HG03280 (cell line): ENCODE data around the gene MAP3K13.
"Not testable (repeated sequence)": the region's sequence is repeated elsewhere in the genome, so short reads cannot be mapped to it uniquely, and the experiment has no call there.

ENCODE experiments used
- ATAC-seq: cut with Tn5 transposase; IDR thresholded peaks from one replicate; pipeline ENCODE4 v1.9.1; 2021; ENCODE audit warnings: mild to moderate bottlenecking, moderate library complexity; ENCODE audit not compliant: unreplicated experiment

MAP3K13 gene

GRCh38 chr3:185439745-185440466 is 77.0 kb downstream of the MAP3K13 start:
- no peak for ATAC-seq

GRCh38 chr3:185442031-185442430 is 79.1 kb downstream of the MAP3K13 start:
- ATAC-seq: no peak

GRCh38 chr3:185444329-185444728 is 81.4 kb downstream of the MAP3K13 start:
- no peak for ATAC-seq

GRCh38 chr3:185448107-185448506 is 85.2 kb downstream of the MAP3K13 start:
- no peak for ATAC-seq

DNA sequence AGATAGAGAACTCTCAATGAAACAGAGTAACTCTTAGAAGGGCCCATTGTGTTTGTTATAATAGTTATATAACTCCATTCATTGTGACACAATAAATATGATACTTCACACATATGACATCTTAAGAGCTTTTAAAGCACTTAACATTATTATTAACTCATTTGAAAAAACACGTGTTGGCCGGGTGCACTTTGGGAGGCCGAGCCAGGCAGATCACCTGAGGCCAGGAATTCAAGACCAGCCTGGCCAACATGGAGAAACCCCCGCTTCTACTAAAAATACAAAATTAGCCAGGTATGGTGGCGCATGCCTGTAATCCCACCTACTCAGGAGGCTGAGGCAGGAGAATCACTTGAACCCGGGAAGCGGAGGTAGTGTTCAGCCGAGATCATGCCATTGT is 88.5 kb downstream of the MAP3K13 start:
- ATAC-seq: not testable (repeated sequence)

GRCh38 chr3:185457376-185457775 is 94.4 kb downstream of the MAP3K13 start:
- no peak for ATAC-seq

DNA sequence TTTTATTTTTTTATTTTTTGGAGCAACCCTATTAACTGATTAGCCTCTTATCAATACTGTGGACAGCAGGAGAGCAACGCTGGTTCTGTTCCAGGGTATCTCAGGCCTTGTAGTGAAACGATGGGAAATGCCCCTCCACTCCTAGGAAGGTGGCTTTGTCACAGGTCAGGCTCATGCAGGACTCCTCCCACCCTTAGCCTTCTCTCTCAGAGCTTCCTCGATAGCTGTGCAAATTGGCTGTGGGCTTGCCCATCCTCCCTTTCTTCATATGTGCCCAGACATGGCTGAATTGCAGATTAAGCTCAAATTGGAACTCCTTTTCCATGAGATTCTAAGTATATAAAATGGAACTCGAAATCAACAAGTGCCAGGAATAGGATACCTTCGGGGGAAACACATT is 97.4 kb downstream of the MAP3K13 start:
- ATAC-seq: no peak

GRCh38 chr3:185460719-185461350 is 97.9 kb downstream of the MAP3K13 start:
- no peak for ATAC-seq

DNA sequence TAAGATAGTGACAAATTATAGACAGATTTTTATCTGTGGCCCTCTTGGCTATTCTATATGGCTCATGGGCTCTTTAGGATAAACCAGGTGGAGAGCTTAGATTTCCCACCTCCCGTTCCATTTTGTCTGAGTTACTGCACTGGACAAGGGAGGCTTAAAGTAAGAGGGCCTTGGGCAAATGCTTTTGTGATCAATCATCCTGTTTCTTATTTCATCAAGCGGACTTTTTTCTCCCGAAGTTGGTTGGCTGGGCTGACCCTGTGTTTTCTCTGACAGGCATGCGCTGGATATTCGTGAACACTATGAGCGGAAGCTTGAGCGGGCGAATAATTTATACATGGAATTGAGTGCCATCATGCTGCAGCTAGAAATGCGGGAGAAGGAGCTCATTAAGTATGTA is 102.5 kb downstream of the MAP3K13 start:
- ATAC-seq: no peak

DNA sequence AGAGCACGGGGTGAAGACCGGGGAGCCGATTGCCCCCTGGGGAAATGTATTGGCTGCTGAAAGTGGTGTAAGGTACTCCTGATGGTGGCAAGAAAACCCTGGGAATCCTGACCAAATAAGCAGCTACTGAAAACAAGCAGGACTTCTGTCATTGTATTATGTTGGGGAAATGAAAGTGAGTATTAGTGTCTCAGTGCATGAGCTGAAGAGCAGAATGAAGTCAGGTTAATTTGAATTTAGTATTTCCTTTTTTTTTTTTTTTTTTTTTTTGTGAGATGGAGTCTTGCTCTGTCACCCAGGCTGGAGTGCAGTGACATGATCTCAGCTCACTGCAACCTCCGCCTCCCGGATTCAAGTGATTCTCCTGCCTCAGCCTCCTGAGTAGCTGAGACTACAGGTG is 103.2 kb downstream of the MAP3K13 start:
- ATAC-seq: not testable (repeated sequence)

GRCh38 chr3:185469542-185469941 is 106.6 kb downstream of the MAP3K13 start:
- ATAC-seq: no peak

DNA sequence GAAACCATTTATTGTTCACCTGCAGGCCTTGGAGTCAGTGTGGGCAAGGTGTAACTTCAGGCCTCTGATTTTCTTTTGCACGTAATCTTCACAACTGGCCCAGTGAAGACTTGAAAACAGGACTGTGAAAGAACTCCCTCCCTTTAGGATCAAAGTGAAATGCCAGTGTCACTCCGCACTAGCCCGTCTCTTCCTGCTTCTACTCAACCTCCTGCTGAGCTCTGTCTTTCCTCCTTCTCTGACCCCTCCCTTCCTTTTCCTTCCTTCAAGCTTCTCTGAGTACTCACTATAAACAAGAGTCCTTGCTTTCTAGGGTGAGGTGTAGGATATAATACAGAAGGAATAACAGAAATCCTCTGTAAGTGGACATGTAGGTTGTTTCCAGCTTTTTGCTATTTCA is 107.4 kb downstream of the MAP3K13 start:
- ATAC-seq: no peak

- no peak for ATAC-seq
Measured at GRCh38 chr3:185473290-185473815, 110.4 kb downstream of the MAP3K13 start.

GRCh38 chr3:185474922-185475321 is 112.0 kb downstream of the MAP3K13 start:
- ATAC-seq: not testable (repeated sequence)

GRCh38 chr3:185477316-185477715 is 114.4 kb downstream of the MAP3K13 start:
- no peak for ATAC-seq

- ATAC-seq: no peak
Measured at GRCh38 chr3:185479373-185479945, 116.5 kb downstream of the MAP3K13 start.

DNA sequence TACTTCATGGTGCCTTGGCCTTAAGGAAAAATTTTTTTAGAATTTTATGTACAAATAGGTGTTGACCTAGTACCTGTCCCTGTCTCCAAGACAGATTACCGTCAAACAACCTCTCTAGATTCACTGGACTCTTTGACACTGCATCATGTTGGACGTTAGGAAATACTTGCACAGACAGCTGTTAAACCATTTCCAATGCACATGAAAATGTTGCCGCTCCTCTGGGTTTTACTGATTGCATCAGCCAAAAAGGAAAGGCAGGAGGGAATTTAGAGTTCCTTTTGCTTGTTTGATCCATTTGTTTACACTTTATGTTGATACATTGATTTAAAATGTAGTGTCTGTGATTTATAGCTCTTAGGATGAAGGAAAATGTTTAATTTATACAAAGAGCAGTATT is 121.4 kb downstream of the MAP3K13 start:
- no peak for ATAC-seq

- no peak for ATAC-seq
Measured at GRCh38 chr3:185486394-185486793, 123.5 kb downstream of the MAP3K13 start.

DNA sequence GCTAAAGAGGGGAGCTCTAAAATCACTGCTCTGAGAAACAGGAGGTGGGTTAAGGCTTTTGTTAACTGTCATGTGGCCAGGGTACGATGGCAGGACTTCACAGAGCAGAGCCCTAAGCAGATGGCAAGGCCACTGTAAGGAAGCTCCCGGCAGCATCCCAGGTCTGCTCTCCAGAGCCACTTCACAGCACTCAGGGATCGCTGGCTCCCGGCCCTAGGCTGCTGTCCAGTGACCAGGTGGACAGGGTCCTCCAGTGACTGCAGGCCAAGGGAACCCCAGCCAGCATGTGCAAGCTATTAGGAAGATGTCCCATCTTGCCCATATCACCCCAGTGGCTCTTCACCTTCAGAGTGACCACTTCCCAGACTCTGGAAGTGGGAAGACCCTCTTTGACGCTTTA is 125.5 kb downstream of the MAP3K13 start:
- no peak for ATAC-seq

GRCh38 chr3:185489462-185489861 is 126.5 kb downstream of the MAP3K13 start:
- no peak for ATAC-seq

- no peak for ATAC-seq
Measured at GRCh38 chr3:185490241-185490640, 127.3 kb downstream of the MAP3K13 start.
